HepG2 (cell line): Measurements from ENCODE around the gene DNAH9. TPM values are rescaled to one million over a fixed set of nuclear protein-coding genes. Genes with fewer than 3 reads are reported as not detected.

Experiments
- PCBP2 ChIP-seq: fragments of 200-400 bp; formaldehyde crosslinking; optimal IDR thresholded peaks from 2 replicates; pipeline ENCODE3; 2018; ENCODE audit warnings: low read length, low read depth; ENCODE audit not compliant: poor library complexity, severe bottlenecking
- RFX5 ChIP-seq: IDR thresholded peaks from 2 replicates; pipeline ENCODE4 v1.6.1; 2011; ENCODE audit warnings: low read depth, low read length, improper control_type of control experiment
- ZNF33B ChIP-seq: sonication (generic); formaldehyde crosslinking; IDR thresholded peaks from 2 replicates; pipeline ENCODE4 v1.5.1; 2020; ENCODE audit warnings: mild to moderate bottlenecking, missing genetic modification reagents
- polyA plus RNA-seq, 8 experiments: library from polyadenylated mRNA; depleted of rRNA in 3 of 8; stranded (reverse) in 7 of 8; unstranded in 1 of 8; fragments of >200 nt; fragmentation: Illumina TruSeq in 4 of 8; extraction: Trizol in 4 of 8; gene quantifications; 2 replicates each; pipeline versions ENCODE4 v1.2.1 to v1.2.3, GENCODE V29; 2011 to 2016; ENCODE audit warnings: low read depth in 4 of 8, missing spikeins in 1 of 8, mixed read lengths in 1 of 8; ENCODE audit not compliant: insufficient read depth in 1 of 8
- total RNA-seq, 5 experiments: library from RNA; depleted of rRNA; stranded (reverse); fragments of >200 nt; fragmentation: Illumina TruSeq; extraction: Trizol; gene quantifications; 2 replicates each; pipeline ENCODE4 v1.2.3, GENCODE V29; 2016; ENCODE audit warnings: low read depth in 1 of 5
- TF ChIP-seq, protein P1 (sequence below): sonication (generic); formaldehyde crosslinking; IDR thresholded peaks from 2 replicates; pipeline ENCODE4 v1.4.0; 2020; ENCODE audit warnings: missing genetic modification reagents, borderline replicate concordance
- TF ChIP-seq, protein P2 (sequence below), 2 experiments: sonication (generic) in 1 of 2; formaldehyde crosslinking in 1 of 2; IDR thresholded peaks; 2 replicates each; pipeline versions ENCODE4 v1.4.0 to v1.6.1; 2016 to 2020; ENCODE audit warnings: borderline replicate concordance in 1 of 2, low read depth in 1 of 2, mild to moderate bottlenecking in 1 of 2, missing genetic modification reagents in 1 of 2
- TF ChIP-seq, protein P3 (sequence below): sonication (generic); formaldehyde crosslinking; IDR thresholded peaks from 2 replicates; pipeline ENCODE4 v1.5.0; 2020; ENCODE audit warnings: missing genetic modification reagents, mild to moderate bottlenecking, borderline replicate concordance
- TF ChIP-seq, protein P4 (sequence below): sonication (generic); formaldehyde crosslinking; IDR thresholded peaks from 2 replicates; pipeline ENCODE4 v1.5.0; 2020; ENCODE audit warnings: mild to moderate bottlenecking, missing genetic modification reagents

The DNAH9 gene
- total and polyA plus RNA-seq, 2 of the 13 experiments (the other 11 are each of a cell fraction or from before 2014, with no cell fraction given), result not detected

DNA sequence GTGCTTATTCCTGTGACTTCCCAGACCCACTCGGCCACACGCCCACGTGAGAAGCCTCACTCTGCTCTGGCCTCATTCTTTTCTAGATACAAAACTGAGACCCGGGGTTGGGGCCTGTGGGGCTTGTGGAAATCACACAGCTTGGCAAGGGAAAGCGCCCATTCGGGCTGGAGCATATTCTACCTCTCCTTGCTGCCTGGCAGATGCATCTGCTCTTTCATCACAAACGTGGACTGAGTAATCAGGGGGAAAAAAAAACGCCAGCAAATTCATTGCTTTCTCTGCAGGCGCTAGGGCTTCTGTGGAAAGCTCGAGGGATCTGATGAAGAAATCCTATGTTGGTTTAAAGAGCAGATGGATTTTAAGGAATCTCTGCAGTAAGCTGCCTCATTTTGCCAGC, 44.4 kb downstream of the DNAH9 start (continued):
- TF ChIP-seq, protein P1, sequence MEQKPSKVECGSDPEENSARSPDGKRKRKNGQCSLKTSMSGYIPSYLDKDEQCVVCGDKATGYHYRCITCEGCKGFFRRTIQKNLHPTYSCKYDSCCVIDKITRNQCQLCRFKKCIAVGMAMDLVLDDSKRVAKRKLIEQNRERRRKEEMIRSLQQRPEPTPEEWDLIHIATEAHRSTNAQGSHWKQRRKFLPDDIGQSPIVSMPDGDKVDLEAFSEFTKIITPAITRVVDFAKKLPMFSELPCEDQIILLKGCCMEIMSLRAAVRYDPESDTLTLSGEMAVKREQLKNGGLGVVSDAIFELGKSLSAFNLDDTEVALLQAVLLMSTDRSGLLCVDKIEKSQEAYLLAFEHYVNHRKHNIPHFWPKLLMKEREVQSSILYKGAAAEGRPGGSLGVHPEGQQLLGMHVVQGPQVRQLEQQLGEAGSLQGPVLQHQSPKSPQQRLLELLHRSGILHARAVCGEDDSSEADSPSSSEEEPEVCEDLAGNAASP, result no peak
- TF ChIP-seq ZNF33B (no peak), PCBP2 (no peak), RFX5 (no peak)
- TF ChIP-seq, protein P2, sequence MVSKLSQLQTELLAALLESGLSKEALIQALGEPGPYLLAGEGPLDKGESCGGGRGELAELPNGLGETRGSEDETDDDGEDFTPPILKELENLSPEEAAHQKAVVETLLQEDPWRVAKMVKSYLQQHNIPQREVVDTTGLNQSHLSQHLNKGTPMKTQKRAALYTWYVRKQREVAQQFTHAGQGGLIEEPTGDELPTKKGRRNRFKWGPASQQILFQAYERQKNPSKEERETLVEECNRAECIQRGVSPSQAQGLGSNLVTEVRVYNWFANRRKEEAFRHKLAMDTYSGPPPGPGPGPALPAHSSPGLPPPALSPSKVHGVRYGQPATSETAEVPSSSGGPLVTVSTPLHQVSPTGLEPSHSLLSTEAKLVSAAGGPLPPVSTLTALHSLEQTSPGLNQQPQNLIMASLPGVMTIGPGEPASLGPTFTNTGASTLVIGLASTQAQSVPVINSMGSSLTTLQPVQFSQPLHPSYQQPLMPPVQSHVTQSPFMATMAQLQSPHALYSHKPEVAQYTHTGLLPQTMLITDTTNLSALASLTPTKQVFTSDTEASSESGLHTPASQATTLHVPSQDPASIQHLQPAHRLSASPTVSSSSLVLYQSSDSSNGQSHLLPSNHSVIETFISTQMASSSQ (IDR thresholded peaks at IDR 0.05; ENCODE audit: low read depth), result no peak
- TF ChIP-seq, protein P2 (CRISPR knock-in tag; IDR thresholded peaks at IDR 0.05; ENCODE audit: borderline replicate concordance), result no peak
- TF ChIP-seq, protein P3, sequence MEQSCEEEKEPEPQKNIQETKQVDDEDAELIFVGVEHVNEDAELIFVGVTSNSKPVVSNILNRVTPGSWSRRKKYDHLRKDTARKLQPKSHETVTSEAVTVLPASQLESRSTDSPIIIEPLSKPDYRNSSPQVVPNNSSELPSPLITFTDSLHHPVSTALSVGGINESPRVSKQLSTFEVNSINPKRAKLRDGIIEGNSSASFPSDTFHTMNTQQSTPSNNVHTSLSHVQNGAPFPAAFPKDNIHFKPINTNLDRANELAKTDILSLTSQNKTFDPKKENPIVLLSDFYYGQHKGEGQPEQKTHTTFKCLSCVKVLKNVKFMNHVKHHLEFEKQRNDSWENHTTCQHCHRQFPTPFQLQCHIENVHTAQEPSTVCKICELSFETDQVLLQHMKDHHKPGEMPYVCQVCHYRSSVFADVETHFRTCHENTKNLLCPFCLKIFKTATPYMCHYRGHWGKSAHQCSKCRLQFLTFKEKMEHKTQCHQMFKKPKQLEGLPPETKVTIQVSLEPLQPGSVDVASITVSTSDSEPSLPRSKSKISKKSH, result no peak
- TF ChIP-seq, protein P4, sequence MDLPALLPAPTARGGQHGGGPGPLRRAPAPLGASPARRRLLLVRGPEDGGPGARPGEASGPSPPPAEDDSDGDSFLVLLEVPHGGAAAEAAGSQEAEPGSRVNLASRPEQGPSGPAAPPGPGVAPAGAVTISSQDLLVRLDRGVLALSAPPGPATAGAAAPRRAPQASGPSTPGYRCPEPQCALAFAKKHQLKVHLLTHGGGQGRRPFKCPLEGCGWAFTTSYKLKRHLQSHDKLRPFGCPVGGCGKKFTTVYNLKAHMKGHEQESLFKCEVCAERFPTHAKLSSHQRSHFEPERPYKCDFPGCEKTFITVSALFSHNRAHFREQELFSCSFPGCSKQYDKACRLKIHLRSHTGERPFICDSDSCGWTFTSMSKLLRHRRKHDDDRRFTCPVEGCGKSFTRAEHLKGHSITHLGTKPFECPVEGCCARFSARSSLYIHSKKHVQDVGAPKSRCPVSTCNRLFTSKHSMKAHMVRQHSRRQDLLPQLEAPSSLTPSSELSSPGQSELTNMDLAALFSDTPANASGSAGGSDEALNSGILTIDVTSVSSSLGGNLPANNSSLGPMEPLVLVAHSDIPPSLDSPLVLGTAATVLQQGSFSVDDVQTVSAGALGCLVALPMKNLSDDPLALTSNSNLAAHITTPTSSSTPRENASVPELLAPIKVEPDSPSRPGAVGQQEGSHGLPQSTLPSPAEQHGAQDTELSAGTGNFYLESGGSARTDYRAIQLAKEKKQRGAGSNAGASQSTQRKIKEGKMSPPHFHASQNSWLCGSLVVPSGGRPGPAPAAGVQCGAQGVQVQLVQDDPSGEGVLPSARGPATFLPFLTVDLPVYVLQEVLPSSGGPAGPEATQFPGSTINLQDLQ (CRISPR knock-in tag), result no peak
